HG02798 (cell line): ENCODE results near the gene CREBRF.
"Not testable (repeated sequence)": the region's sequence is repeated elsewhere in the genome, so short reads cannot be mapped to it uniquely, and the experiment has no call there.

Experiments
- ATAC-seq: cut with Tn5 transposase; IDR thresholded peaks from one replicate; pipeline ENCODE4 v1.9.1; 2021; ENCODE audit warnings: mild to moderate bottlenecking; ENCODE audit not compliant: unreplicated experiment, poor library complexity

CREBRF gene

DNA sequence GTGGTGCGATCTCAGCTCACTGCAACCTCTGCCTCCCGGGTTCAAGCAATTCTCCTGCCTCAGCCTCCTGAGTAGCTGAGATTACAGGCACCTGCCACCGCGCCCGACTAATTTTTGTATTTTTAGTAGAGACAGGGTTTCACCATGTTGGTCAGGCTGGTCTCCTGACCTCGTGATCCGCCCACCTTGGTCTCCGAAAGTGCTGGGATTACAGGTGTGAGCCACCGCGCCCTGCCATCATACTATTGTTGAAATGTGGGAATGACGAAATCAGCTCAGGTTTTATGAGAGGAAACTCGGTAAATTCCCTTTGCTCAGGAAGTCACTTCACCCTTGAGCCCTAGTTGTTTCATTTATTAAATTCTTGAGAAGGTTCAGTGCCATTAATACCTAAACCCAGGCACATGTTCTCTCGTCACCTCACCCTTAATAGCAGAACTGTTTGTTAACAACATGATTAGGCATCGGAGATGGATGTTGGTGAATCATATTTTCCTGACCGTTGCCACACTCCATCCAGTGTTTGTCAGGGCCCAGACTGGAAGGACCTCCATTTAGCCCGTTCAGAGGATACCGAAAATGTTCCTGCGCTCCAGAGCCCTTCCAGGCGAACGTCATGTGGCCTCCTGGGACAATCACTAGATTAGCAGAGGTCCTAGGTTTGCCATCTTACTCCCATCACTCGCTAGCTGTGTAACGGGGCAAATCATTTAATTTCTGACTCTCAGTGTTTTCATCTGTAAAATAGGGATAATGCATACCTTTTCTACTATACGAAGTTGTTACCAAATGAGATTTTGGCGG is 20.0 kb upstream of the CREBRF start:
- peak; percentile 65 for ATAC-seq

DNA sequence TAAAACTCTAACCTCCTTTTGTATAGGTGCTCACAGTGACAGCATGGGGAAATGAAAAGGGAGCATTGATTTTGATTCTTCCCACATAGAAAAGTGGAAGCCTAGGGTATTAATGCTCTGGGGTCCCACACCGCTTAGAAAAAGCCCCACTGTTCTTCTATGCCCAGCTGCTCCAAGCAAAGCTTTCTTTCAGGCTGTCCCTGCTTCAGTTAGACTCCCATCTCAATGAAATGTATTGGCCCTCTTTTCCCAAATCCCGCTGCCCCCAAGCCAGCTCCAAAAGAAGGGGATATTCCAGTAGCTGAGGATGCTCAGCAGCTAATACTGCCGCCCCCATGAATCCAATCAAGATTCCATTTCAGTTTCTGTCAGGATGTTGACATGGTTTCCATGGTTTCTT is 17.0 kb upstream of the CREBRF start:
- ATAC-seq, result no peak

DNA sequence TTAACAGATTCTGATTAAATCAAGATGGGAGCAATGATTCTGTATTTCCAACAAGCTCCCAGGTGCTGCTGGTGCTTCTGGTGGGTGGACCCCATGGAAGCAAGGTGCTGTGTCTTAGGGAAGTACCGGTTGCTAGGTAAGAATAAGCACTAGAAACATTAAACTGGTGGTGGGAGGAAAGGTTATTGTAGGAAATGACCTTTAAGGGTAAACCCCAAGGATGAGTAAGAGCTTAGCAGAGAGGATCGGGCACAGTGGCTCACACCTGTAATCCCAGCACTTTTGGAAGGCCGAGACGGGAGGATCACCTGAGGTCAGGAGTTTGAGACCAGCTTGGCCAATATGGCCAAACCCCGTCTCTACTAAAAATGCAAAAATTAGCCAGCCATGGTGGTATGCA is 16.2 kb upstream of the CREBRF start:
- ATAC-seq, result no peak

- ATAC-seq, result no peak
These were observed 14.0 kb upstream of the CREBRF start for GRCh38 chr5:173041881-173042762.

DNA sequence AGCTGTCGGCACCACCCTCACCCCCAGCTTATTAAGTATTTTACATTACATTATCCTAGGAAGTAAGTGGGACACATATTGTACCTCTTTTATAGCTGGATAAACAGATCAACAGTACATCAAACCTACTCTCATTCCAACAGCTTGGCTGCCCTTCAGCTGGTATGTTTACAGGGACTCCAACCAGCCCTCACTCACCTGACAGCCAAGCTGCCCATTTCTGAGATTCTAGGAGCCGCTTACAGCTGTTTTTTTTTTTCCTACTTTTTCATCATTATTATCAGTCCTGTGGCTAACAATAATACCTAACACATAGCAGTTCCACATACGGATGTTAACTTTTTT is 13.4 kb upstream of the CREBRF start:
- no peak for ATAC-seq

GRCh38 chr5:173045474-173045873 is 10.7 kb upstream of the CREBRF start:
- no peak for ATAC-seq

- not testable (repeated sequence) for ATAC-seq
These were observed 8.9 kb upstream of the CREBRF start for GRCh38 chr5:173047096-173047837.

- ATAC-seq, result no peak
These were observed 8.4 kb upstream of the CREBRF start for GRCh38 chr5:173047838-173048105.

DNA sequence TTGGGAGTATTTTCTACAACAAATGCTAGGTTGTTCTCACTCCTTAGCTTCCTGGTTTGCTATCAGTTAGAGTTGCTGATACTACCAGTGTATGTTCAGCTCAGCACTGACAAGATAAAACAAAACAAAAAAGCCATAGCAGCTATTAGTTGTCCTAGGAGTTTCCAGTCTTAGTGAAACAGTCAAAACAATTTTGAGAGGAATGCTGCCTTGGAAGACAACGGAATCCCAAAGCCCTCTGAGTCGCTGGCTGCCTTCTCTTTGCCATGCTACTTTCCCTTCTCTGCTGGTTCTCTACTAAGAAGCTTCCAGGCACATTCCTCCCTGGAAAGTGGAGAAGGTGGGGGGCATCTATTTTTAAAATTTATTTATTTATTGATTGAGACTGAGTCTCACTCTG is 5.4 kb upstream of the CREBRF start:
- ATAC-seq, result no peak

GRCh38 chr5:173051746-173052145 is 4.4 kb upstream of the CREBRF start:
- ATAC-seq, result no peak

GRCh38 chr5:173053041-173053440 is 3.1 kb upstream of the CREBRF start:
- no peak for ATAC-seq

DNA sequence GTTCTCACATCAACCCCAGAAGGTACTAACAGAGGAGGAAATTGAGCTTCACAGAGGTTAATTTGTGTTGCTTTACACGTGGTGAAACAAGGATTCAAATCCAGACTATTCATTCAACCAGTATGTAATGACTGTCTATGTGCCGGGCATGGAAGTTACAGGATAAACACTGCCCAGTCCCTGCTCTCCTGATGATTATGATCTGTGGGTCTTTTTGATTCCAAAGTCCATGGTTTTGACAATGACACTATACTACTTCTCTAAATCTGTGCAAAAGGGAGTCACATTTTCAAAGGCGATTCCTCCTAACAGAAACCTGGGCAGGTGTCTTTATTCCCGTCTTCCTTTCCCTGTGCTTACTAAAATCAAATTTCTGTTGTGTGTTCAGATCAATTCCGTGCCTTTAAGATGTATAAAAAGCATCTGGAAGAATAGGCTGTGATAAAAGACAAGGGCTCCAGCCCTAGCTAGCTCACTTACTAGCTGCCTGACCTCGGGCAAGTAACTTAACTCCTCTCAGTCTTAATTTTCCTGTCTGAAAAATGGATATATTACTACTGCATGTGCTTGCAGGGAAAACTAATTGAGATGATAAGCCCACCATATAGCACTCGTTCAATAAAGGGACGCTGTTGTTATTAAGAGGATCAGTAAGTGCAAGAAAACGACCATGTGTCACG is 970 bp upstream of the CREBRF start:
- no peak for ATAC-seq

DNA sequence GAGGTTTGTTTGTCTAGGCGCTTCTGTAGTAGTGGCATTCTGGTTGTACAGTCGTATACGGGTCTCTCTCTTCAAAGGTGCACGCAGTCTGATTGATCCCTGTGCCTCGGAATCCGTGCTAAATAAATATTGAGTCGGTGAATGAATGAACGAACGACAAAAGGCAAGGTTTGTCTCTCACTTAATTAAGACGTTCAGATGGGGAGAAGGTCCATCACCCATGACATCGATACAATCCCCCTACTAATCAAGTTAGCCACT is 500 bp upstream of the CREBRF start:
- ATAC-seq, result peak; percentile 0

- ATAC-seq, result peak; percentile 25
These were observed 570 bp downstream of the CREBRF start for GRCh38 chr5:173056783-173057061.

DNA sequence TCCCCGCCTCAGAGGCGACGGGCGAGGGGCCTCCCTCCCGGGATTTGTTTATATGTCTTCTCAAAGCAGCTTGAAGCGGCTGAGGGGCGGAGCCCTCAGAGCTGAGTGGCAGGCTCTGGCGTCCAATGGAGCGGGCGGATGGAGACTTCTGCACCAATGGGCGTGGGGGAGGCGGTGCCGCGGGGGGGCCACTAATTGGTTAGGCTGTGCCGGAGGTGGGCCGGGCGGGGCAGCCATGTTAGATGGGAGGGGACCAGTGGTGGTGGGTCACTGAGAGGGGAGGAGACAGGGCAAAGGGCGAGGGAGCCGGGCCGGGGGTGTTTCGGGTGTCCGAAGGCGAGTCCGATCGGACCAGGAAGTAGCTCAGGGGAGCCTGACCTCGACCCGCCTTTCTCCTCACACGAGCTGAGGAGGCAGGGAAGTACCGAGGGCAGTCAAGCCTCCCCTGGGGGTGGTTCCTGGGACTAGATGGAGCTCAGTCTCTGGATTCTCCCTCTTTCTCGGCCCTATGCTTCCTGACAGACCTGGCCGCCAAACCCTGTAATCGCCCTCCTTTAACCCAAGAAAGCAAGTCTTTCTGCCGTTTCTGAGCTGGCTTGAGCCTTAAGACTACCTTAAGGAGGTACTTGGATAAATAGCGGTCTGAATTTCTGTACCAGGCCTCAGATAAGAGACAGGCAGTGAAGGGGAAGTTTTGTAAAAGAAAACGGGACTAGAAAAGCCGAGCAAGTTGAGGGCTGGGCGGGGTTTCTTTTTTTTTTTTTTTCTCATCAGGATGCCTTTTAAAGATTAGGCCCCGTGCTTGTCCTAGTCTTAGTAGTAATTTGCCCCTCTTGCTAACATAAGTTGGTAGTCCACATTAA is 1.1 kb downstream of the CREBRF start:
- peak; percentile 80 for ATAC-seq

DNA sequence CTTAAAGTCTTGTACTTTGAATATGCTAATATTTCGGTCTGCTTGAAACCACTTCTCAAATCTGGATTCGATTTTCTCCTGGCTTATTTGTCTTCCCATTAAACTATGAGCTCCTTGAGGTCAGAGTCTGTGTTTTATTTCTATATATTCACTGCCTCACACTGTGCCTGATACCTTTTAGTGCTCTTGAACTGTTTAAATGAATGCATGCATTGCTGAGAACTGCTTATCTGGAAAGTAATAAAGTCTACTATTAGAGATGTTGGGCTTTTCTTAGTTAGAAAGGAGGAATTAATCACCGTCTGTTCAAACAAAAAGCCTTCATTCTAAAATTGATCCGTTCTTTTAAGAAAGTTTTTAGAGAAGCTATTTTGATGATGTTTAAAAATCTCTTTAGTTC is 6.0 kb downstream of the CREBRF start:
- no peak for ATAC-seq

DNA sequence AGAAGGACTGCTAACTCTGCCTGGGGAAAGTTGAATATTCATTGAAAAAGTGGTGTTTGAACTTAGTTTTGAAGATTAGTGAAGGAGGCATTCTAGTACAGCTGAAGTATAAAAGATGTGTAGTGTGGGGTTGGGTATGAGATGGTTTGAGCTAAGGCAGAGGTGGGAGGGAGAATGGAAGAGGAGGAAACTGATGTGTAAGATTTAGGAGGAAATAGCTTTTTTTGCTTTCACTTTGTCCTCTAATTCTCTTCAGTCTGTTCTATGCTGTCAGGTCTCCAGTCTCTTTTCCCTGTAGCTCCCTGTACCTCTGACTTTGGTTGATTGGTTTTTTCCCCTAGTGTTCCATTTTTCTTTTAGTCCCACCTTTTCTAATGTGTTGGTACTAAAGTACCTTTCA is 9.0 kb downstream of the CREBRF start:
- no peak for ATAC-seq

- ATAC-seq, result no peak
These were observed 13.5 kb downstream of the CREBRF start for GRCh38 chr5:173069671-173070070.

DNA sequence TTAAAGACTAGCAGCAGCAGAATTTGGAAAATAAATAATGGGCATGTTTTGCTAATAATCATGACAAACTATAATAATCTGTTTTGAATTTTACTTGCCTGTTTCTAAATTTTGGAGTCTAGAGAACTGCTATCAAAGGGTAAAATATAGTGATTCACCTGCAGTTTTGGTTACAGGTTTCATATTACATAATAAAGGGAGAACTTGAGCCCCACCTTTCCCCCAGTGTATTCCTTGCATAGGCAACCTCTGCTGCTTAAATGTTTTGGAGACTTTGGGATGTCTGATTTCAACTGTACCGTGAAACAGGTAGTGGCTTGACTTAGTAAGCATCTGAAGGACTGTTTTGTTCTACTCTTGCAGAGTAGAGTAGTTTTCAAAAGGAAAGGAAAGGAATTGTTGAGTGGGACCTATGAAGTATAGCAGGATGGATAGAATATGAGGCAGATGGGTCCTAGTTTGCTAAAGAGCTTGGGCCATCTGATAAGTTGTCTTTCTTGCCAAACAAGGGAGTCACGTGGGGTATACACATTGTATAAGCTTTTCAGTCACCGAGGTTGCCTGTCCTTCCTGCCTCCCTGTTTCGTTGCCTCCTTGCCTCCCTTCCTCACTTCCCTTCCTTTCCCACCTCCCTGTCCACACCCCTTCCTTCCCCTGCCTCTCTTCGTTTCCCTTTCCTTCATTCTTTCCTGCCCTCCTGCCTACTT is 19.1 kb downstream of the CREBRF start:
- no peak for ATAC-seq

- no peak for ATAC-seq
These were observed 19.8 kb downstream of the CREBRF start for GRCh38 chr5:173075970-173076369.
